ENCODE data around the gene ALPI. TPM values are rescaled to one million over a fixed set of nuclear protein-coding genes. Genes with fewer than 3 reads are reported as not detected.

Gene ALPI
- total and polyA plus RNA-seq, 9 of the 15 experiments (the other 6 are each of a cell fraction or from before 2014, with no cell fraction given) = not detected

GRCh38 chr2:232460171-232460570 lies 4.2 kb downstream of the ALPI start:
- TF ChIP-seq, protein P1, sequence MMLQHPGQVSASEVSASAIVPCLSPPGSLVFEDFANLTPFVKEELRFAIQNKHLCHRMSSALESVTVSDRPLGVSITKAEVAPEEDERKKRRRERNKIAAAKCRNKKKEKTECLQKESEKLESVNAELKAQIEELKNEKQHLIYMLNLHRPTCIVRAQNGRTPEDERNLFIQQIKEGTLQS (IDR thresholded peaks at IDR 0.05) = no peak
- TF ChIP-seq, protein P1 (CRISPR knock-in tag; conservative IDR thresholded peaks at IDR 0.05) = no peak
- no peak for TF ChIP-seq SP1 (CRISPR knock-in tag; IDR thresholded peaks at IDR 0.05)
- TF ChIP-seq SMAD1 (IDR thresholded peaks at IDR 0.05; ENCODE audit: low read depth, low read length, partially characterized antibody) = no peak
- TF ChIP-seq ATF4 (CRISPR knock-in tag; IDR thresholded peaks at IDR 0.05) = no peak
- no peak for TF ChIP-seq ZC3H8 (IDR thresholded peaks at IDR 0.05)
- TF ChIP-seq, protein P2, sequence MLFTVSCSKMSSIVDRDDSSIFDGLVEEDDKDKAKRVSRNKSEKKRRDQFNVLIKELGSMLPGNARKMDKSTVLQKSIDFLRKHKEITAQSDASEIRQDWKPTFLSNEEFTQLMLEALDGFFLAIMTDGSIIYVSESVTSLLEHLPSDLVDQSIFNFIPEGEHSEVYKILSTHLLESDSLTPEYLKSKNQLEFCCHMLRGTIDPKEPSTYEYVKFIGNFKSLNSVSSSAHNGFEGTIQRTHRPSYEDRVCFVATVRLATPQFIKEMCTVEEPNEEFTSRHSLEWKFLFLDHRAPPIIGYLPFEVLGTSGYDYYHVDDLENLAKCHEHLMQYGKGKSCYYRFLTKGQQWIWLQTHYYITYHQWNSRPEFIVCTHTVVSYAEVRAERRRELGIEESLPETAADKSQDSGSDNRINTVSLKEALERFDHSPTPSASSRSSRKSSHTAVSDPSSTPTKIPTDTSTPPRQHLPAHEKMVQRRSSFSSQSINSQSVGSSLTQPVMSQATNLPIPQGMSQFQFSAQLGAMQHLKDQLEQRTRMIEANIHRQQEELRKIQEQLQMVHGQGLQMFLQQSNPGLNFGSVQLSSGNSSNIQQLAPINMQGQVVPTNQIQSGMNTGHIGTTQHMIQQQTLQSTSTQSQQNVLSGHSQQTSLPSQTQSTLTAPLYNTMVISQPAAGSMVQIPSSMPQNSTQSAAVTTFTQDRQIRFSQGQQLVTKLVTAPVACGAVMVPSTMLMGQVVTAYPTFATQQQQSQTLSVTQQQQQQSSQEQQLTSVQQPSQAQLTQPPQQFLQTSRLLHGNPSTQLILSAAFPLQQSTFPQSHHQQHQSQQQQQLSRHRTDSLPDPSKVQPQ (CRISPR knock-in tag; IDR thresholded peaks at IDR 0.05; ENCODE audit: borderline replicate concordance) = no peak
- TF ChIP-seq CCNT2 (IDR thresholded peaks at IDR 0.05; ENCODE audit: borderline replicate concordance, extremely low read depth, insufficient read length, low read depth, low read length) = no peak
- no peak for TF ChIP-seq SRSF7 (optimal IDR thresholded peaks at IDR 0.05; ENCODE audit: low read depth, low read length)
- no peak for TF ChIP-seq DACH1 (IDR thresholded peaks at IDR 0.05; ENCODE audit: partially characterized antibody)
- no peak for TF ChIP-seq NR3C1 (CRISPR knock-in tag; IDR thresholded peaks at IDR 0.05)
- TF ChIP-seq EZH2 (IDR thresholded peaks at IDR 0.05; ENCODE audit: borderline replicate concordance, low read depth, low read length) = no peak
- no peak for TF ChIP-seq RBM39 (optimal IDR thresholded peaks at IDR 0.05; ENCODE audit: low read depth, low read length)
- no peak for TF ChIP-seq SMAD3 (CRISPR knock-in tag; conservative IDR thresholded peaks at IDR 0.05)
- TF ChIP-seq CBX1 (IDR thresholded peaks at IDR 0.05; ENCODE audit: low read depth) = no peak
- no peak for TF ChIP-seq PHTF2 (CRISPR knock-in tag; IDR thresholded peaks at IDR 0.05)
- no peak for TF ChIP-seq MCM2 (IDR thresholded peaks at IDR 0.05; ENCODE audit: low read depth)
- FAIRE-seq (no peak), DNase-seq (ENCODE audit: extremely low read depth in 1 of 4, low spot score in 3 of 4) (no peak)

More at GRCh38 chr2:232460171-232460570, 4.2 kb downstream of the ALPI start:
- no peak overlapping the region for H2AFZ ChIP-seq (ENCODE audit: low read depth, low read length)
- no peaks in the 10 kb centered on the region for H3K36me3 ChIP-seq (ENCODE audit: control insufficient read depth, insufficient read depth, low read length)
- ChIA-PET POLR2A (no interaction called here), CTCF (ENCODE audit: low intra/inter-chr PET ratio) (no interaction called here)
- ATAC-seq = no peak
- peaks cover 0 to 4% of the 10 kb centered on the region in 2 experiments; a peak in 2 of 5 replicates for H3K4me1 ChIP-seq (replicated peaks in 1 of 2; ENCODE audit: control insufficient read depth in 2 of 2, insufficient read depth in 2 of 2, low read length in 2 of 2)
- H3K4me2 ChIP-seq (ENCODE audit: insufficient read depth, low read length) = no peak overlapping the region
- no peaks in the 10 kb centered on the region for H3K9me1 ChIP-seq (ENCODE audit: control insufficient read depth, insufficient read depth, low read length)
- H4K20me1 ChIP-seq (replicated peaks; ENCODE audit: control insufficient read depth, insufficient read depth, low read length) = no peaks in the 10 kb centered on the region
- no peak overlapping the region for H3K9ac ChIP-seq (ENCODE audit: insufficient read depth in 1 of 2, low read depth in 2 of 2, low read length in 2 of 2)
- no peak overlapping the region for H3K4me3 ChIP-seq
- intact Hi-C loops (cut with micrococcal nuclease) = no loop called here
- in situ Hi-C loops (cut with MboI) = no loop called here
- 0% methylated on average over 2 of the region's 2 CpGs for WGBS (ENCODE audit: insufficient coverage, low coverage, missing lambda C conversion rate)
- no peaks in the 10 kb centered on the region for H3K9me3 ChIP-seq (replicated peaks; ENCODE audit: control insufficient read depth, insufficient read depth, low read depth, low read length)
- no TSS peak for BruUV-seq (replicated peaks)
- no peak overlapping the region for H3K27ac ChIP-seq (ENCODE audit: extremely low read depth, low read depth, low read length)
- H3K79me2 ChIP-seq (ENCODE audit: control insufficient read depth, insufficient read depth, low read length) = no peaks in the 10 kb centered on the region
- H3K27me3 ChIP-seq (ENCODE audit: control insufficient read depth in 2 of 2, insufficient read depth in 2 of 2, low read length in 2 of 2) = peaks cover 0 to 55% of the 10 kb centered on the region in 2 experiments; a peak in 3 of 5 replicates

Data from K562 (cell line).